HG02571 (cell line): ENCODE measurements around the gene ZSCAN4.

Experiments
- ATAC-seq: cut with Tn5 transposase; IDR thresholded peaks from one replicate; pipeline ENCODE4 v1.9.1; 2021; ENCODE audit warnings: mild to moderate bottlenecking, moderate library complexity; ENCODE audit not compliant: unreplicated experiment

ZSCAN4 gene

DNA sequence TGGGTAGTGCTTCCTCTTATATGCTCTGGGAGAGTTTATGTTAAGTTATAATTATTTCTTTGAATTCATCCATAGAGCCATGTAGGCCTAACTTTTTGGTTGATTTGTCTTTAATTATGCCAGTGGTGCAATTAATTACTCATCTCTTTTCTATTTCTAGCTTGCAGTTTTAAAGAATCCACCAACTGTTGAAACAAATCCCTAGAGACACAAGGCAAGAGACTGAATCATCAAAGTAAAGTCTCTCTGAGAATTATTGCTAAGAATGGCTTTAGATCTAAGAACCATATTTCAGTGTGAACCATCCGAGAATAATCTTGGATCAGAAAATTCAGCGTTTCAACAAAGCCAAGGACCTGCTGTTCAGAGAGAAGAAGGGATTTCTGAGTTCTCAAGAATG, 7.1 kb downstream of the ZSCAN4 start:
- no peak for ATAC-seq

DNA sequence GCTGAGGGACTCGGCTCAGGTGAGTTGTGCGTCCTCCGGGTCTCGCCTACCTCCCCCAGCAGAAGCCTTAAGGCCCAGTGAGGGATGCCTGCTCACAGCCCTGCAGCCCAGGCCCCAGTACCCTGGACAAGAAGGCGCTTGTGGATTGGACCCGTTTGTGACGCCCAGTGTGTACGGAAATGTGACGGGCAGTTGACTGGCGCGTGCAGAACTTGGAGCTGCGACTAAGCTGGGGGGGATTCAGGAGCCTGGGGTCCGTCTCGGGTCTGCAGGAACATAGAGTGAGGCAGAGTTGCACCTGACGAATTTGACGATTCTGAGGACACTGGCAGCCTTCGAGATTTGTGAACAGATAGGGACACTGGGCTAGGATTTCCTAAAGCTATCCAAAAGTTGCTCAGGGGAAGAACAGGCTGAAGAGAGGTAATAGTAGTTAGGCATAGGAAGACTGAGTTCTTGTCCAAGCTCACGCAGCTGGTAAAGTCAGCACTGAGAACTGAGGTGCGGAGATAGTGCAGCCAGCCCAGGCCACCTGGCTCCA, 13.6 kb downstream of the ZSCAN4 start:
- ATAC-seq = no peak

DNA sequence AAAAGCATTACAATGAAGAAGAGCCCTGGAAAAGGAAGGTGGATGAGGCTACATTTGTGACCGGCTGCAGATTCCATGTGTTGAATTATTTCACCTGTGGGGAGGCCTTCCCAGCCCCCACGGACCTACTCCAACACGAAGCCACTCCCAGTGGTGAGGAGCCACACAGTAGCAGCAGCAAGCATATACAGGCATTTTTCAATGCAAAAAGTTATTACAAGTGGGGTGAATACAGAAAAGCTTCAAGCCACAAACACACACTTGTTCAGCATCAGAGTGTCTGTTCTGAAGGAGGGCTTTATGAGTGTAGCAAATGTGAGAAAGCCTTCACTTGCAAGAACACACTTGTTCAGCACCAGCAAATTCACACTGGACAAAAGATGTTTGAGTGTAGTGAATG, 18.0 kb downstream of the ZSCAN4 start:
- ATAC-seq = no peak

DNA sequence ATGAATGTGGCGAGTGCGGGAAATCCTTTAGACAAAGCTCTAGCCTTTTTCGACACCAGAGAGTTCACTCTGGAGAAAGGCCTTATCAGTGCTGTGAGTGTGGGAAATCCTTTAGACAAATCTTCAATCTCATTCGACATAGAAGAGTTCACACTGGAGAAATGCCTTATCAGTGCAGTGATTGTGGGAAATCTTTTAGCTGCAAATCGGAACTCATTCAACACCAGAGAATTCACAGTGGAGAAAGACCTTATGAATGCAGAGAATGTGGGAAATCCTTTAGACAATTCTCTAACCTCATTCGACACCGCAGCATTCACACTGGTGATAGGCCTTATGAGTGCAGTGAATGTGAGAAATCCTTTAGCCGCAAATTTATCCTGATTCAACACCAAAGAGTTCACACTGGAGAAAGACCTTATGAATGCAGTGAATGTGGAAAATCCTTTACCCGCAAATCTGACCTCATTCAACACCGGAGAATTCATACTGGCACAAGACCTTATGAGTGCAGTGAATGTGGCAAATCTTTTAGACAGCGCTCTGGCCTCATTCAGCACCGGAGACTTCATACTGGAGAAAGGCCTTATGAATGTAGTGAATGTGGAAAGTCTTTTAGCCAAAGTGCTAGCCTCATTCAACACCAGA, 18.8 kb downstream of the ZSCAN4 start:
- no peak for ATAC-seq

DNA sequence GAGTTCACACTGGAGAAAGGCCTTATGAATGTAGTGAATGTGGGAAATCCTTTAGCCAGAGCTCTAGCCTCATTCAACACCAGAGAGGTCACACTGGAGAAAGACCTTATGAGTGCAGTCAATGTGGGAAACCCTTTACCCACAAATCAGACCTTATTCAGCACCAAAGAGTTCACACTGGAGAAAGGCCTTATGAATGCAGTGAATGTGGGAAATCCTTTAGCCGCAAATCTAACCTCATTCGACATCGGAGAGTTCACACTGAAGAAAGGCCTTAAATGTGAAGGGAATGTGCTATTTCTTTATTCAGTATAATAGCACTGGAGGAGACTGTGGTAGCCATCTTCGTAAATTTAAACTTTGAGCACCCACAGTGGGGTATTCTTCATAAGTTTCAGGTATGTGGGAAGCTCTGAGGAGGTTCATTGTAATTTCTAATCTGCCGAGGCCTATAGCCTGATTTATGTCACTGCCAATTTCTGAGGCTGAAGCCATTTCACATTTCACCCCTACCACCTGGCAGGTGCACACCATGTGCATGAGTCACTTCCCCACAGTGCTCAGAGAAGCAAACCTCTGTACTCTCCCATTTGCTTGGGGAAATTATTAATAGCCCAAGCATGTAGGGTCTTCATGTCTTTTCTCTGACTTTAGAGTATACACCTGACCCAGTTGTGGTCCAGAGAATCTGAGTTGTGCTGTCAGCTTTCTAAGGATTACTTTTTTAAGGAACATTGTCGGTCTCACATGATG, 19.5 kb downstream of the ZSCAN4 start:
- no peak for ATAC-seq

DNA sequence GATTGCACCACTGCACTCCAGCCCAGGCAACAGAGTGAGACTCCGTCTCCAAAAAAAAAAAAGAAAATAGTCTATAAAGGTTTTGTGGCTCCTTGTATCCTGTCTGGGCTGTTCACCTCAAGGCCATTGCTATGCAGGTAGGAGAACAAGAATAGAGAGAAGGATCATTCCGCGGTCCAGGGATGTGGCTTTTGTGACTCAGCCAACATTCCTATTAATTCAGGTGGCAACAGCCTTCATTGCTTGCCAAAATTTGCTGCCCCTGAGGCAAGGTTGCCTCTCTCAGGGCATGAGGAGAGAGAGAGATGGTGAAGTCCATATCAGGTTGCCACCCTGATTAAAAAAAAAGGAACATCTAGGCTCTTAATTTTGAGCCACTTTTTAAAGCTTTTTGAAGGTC, 21.0 kb downstream of the ZSCAN4 start:
- no peak for ATAC-seq

DNA sequence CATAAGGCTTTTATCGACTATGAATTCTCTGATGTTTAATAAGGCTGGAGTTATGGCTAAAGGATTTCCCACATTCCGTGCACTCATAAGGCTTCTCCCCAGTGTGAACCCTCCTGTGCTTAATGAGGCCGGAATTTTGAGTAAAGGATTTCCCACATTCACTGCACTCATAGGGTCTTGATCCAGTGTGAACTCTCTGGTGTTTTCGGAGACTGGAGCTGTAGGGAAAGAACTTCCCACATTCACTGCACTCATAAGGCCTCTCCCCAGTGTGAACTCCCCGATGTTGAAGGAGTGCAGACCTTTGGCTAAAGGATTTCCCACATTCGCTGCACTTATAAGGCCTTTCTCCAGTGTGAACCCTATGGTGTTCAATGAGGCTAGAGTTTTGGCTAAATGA, 32.9 kb downstream of the ZSCAN4 start:
- ATAC-seq = no peak

DNA sequence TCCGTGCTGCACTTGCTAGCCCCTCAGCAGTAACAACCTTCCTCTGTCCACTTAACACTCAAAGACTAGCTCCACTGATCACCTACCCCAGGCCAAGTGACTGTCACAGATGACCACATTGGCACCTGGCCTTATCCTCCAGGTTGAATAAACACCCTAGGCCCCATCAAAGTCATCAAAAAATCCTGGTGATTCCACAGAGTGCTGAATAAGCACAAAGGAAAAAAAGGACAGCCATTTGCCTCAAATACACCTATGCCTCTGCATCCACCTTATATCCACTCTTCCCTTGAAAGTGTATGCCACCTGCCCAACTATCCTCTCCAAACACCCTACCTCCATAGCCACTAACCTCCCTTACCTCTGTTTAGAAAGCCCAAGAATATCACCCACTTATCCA, 37.6 kb downstream of the ZSCAN4 start:
- ATAC-seq = no peak

DNA sequence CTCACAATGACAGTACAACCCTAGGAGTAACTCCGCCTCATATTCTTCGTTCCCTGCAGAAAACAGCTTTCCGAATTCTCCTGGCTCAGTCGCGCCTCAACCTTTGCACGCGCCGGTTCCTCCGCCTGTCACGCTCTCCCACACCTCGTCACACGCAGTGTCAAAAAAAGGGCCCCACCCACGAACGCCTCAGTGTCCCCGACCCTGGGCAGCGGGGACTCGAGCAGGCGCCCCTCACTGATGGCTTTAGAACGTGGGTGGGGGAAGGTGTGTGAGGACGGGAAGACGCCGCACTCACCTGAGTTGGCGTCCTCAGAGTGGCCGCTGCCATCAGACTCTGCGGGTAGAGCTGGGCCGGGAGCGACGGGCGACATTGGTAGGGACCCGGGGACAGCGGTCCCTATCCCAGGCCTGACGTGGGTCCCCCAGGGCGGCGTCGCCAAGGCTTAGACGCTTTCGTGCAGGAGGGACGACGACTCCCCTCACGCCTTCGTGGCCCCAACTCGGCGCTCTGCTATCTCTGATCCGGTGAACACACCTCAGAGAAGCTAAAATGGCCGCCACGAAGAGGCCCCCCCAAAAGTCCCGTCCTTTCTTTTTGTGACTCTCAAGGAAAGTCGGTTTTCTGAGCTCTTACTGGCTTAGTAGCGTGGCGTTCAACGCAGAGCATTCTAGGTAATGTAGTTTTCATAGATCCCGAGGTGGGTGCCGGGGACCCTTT, 40.1 kb downstream of the ZSCAN4 start, which contains the start of gene ZNF154:
Gene ZNF154 (minus strand): TSS at position 564 of the 721 bp plus-strand sequence. CDS start 233 bp downstream, at position 331.
- ATAC-seq = no peak

DNA sequence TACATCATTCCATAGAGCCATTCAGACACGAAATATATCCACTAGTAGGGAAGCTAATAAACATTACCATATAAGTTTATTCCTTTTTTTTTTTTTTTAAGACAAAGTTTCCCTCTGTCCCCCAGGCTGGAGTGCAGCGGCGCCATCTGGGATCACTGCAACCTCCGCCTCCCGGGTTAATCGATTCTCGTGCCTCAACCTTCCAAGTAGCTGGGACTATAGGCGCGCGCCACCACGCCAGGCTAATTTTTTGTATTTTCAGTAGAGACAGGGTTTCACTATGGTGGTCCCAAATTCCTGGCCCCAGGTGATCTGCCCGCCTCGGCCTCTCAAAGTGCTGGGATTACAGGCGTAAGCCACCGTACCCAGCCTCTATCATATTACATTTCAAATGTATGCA, 40.9 kb downstream of the ZSCAN4 start:
- ATAC-seq = no peak

DNA sequence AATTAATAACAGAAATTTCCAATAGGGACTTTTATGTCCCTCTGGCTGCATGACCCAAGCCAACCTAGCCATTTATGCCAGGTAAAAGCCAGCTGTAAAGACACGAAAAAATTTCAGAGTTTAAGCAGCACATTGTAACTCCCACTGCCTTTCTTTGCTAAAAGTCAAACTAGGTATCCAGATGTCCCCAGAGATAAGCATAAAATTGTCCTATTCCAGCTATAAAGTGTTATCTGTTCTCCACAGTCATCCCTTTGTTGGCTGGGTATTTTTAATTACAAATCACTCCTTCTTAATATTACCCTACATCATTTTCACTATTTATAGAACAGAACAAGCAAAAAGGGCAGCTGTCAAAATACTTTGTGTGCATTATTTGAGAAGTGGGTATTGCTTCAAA, 43.5 kb downstream of the ZSCAN4 start:
- ATAC-seq = no peak

DNA sequence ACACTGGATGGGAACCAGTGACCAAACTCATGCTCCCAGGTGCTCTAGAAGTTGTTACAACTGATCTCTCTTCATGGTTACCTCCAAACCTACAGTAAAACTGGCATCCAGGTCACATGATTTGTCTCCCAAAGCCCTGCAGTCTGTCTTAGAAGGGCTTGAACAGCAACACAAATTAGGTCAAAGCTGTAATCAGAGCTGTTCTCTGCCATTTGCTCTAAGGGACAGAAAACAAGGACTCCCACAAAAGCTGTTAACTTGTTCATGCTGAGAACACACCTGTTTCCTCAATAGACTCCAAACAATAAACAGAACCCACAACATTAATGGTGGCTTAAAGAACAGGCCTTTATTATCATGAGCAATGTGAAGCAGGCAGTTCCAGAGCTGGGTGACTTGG, 50.7 kb downstream of the ZSCAN4 start:
- ATAC-seq = no peak

DNA sequence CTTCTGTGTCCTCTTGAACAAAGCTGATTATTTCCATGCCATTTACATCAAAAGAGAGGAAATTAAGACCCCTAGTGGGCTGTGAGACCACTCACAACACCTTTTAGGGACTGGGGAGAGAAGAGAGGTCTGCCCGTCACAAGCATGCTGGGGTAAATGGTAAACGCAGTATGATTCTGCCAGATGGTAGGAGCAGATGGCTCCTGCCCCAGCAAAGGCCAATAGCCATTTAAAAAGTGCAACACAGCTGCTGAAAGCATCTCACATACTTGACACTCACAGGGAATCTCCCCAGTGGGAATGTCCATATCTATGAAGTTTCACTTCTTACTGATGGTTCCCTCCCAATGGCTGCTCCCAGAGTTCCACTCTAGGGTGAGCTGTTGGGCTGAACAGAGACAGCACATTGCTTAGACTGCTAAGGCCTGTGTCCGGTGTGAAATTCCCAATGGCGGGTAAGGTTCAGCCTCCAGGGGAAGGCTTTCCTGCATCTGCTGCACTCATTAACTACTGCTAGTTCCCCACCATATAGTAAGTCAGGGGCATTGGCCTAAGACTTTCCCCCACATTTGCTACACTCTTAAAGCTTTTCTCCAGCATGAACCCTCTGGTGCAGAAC, 51.3 kb downstream of the ZSCAN4 start:
- ATAC-seq = no peak

DNA sequence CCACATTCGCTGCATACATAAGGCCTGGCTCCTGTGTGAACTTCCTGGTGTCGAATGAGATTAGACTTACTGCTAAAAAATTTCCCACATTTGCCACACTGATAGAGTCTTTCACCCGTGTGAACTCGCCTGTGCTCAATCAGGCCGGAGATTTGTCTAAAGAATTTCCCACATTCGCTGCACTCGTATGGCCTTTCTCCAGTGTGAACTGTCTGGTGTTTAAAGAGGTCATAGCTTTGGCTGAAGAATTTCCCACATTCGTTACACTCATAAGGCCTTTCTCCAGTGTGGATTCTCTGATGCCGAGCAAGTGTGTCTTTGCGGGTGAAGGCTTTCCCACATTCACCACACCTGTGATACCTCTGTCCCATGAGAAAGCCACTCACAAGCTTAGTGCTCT, 52.1 kb downstream of the ZSCAN4 start:
- ATAC-seq = no peak
